NB4 (cell line): ENCODE measurements around the gene EGFLAM.

Experiments used
- CTCF ChIP-seq: IDR thresholded peaks from one replicate; pipeline ENCODE4 v1.5.1; 2012; ENCODE audit warnings: low read depth, low read length
- TF ChIP-seq, protein P1 (sequence below): IDR thresholded peaks from 2 replicates; pipeline ENCODE4 v1.6.1; 2011; ENCODE audit warnings: low read depth, low read length

GRCh38 chr5:38305148-38305547 is 46.8 kb downstream of the EGFLAM start:
- no peak for TF ChIP-seq CTCF
- TF ChIP-seq, protein P1, sequence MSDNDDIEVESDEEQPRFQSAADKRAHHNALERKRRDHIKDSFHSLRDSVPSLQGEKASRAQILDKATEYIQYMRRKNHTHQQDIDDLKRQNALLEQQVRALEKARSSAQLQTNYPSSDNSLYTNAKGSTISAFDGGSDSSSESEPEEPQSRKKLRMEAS: no peak
